ENCODE results near the gene PARD3B.
"Not testable (repeated sequence)": the region's sequence is repeated elsewhere in the genome, so short reads cannot be mapped to it uniquely, and the experiment has no call there.

PARD3B gene

DNA sequence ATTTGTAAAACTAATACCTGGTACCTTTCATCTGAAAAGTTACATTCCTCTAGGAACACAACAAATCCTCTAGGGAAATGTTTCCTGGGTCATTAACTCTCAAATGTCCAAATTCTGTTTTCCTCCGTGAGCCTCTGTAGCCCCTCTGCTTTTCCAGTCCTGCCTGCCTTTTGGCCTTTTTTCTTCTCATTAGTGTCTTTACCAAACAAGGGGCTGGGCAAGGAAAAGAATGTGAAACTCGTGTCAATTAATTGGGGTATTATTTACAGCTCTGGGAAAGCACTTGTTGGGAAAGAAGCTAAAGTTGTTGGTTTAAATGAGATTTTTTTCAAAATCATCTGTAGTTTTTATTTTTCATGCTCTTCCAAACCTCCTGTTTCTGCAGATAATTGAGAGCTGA is 938.9 kb downstream of the PARD3B start:
- FAIRE-seq = no peak

- FAIRE-seq = no peak
Measured at GRCh38 chr2:205484764-205485163, 939.5 kb downstream of the PARD3B start.

GRCh38 chr2:205493528-205493927 is 948.3 kb downstream of the PARD3B start:
- FAIRE-seq = not testable (repeated sequence)

GRCh38 chr2:205494537-205495235 is 949.4 kb downstream of the PARD3B start:
- no peak for FAIRE-seq

DNA sequence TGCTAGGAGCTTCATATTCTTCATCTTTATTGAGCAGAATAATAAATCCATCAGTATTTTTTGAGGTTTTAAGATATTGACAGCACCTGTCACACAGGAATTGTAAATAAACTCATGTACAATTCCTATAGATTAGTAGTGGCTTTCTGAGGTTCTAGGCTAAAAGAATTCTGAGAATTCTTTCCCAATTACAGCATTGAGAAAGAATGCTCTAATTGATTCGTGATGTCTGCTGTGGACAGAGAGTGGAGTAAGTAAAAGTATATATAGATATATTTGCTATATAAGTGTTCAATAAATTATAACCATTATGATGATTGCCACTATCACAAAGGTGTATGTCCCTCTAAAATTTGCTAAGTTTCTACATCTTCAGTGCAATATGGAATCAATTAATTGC is 950.5 kb downstream of the PARD3B start:
- no peak for FAIRE-seq

GRCh38 chr2:205496370-205496769 is 951.1 kb downstream of the PARD3B start:
- FAIRE-seq = no peak

DNA sequence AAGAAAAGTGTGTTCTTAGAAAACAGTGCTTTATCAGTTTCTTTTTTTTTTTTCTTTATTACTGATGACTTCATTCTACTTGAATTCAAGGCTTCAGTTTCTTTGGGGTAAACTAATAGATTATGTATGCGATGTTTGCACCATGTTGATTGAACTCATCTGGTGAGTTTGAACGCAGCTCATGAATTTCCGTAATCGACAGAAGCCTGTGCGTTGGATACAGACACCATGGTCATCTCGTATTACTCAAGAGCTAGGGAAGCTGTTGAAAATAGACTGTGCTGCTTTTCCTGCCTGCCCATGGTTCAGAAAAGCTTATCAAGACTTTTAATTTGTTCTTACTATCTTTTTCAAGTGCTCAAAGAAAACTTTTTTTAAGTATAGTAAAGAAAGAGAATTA is 951.5 kb downstream of the PARD3B start:
- FAIRE-seq = no peak

DNA sequence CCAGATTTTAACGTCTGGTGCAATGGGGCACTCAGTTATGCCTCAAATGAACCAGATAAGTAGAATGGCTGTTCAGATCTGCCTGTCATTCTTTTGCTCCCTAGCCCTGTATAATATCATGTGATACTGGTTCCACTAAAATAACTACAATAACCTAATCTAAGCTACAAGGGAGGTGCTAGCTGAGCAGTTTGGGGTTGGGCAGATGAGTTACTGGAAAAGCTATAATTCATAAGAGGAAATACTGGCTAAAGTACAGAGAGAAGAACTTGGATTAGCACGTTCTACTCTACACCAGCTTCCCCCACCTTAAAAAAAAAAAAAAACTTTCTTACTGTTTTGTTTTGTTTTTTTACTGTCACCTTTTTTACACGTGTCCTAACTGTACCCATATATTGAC is 953.7 kb downstream of the PARD3B start:
- FAIRE-seq = no peak

- no peak for FAIRE-seq
Measured at GRCh38 chr2:205500065-205500464, 954.8 kb downstream of the PARD3B start.

DNA sequence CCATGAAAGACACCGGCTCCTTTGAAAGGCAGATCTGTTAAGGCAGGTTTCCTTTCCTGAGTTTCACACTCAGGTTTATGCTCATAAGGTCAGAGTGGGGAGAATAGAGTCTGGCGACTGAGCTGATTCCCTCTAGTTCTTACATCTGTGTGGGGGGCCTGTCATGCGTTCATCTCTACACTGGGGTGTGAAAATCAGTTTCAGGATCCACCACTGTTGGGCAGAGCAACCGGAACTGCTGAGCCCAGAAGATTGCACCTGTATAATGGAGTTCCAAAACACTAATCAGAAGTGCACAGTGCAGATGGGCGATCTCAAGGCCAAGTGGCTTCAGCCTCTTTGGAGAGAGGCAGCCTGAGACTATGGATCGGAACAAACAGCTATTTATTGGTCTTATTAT is 955.7 kb downstream of the PARD3B start:
- no peak for FAIRE-seq

DNA sequence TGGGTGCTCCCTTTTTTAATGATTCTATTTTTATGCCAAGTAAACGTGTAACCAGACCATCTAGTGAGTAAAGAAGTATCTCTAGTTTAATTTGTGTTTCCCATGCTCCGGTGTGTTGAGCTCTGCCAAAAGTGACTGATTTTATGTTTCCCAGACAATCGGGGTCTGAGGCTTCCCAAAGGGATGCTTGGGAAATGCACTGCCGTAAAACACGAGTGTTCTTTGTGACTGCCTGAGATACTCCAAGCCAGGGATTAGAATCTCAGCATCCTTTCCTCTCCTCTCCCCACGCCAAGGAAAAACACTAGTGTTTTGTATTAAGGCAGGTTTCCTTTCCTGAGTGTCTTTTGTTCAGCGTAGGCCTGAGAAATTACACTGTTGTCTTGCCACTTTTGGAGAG is 956.6 kb downstream of the PARD3B start:
- no peak for FAIRE-seq

GRCh38 chr2:205505371-205505770 is 960.1 kb downstream of the PARD3B start:
- FAIRE-seq = no peak

DNA sequence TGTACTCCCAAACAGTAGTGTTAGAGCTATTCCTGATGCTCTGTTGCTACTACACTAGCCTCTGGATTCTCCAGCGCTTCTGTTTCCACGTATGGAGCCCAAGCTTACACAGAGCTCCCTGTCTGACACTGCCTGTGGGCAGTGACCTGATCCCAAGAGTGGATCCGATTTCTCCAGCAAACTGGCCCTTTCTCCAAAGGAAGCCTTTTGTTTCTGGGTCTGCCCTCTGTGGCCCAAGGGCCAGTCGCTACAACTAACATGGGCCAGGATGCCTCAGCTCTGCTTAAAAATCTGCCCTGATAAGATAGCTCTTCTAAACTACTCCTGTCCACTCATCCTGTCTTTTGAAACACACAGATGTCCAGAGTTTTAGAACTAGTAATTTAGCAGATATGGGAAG is 964.4 kb downstream of the PARD3B start:
- FAIRE-seq = no peak

GRCh38 chr2:205510345-205510744 is 965.1 kb downstream of the PARD3B start:
- FAIRE-seq = no peak

DNA sequence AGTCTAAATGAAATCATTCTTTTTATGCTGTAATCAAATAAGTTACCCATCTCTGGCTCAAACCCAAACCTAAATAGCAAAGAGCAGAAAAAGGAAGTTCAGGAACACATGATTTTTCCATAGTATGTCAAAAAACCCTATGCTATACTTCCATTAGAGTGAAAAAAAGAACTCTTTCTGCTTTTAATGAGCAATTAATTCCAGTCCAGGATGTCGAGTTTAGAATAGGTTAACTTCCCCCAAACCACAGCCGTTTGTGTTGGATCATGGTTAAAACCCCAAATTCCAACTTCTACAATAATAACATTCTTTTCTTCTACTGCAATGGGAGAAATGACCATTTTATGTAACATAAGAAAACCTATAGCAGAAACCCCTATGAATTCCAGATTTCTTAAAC is 965.9 kb downstream of the PARD3B start:
- FAIRE-seq = no peak

GRCh38 chr2:205511641-205512040 is 966.4 kb downstream of the PARD3B start:
- no peak for FAIRE-seq

GRCh38 chr2:205520311-205520710 is 975.0 kb downstream of the PARD3B start:
- FAIRE-seq = no peak

DNA sequence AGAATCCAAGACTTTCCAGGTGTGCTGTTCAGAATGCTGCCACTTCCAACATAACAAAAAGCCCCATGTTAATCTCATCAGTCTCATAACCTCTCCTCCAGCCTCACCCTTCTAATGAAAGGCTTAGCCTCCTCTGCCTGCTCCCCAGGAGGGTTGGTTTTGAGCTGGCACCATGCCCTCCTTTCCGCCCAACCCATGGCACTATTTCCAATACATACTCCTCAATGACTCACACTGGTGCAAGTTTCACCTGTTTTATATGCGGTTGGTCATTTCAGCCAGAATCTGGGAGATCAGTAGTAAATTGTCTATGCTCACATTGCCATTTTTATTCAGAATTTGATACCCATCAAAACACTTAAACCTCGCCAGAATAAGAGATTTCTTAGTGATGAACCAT is 979.4 kb downstream of the PARD3B start:
- no peak for FAIRE-seq

DNA sequence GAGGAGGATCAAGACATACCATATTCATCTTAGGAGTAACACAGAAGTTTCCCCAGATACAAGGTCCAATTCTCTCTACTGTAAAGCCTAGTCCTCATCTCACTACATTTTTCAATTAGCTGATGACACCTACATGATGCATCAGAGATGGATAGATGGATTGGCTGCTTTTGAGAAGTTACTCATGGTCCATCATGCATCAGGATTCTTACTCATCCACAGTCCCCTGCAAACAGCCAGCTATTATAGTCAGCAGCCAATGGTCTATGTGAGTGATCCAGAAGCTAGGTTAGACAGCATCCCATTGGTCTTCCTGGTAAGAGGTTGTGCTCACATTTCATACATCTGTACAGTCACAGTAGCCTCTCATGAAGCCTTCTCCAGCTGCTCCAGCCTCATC is 982.5 kb downstream of the PARD3B start:
- FAIRE-seq = no peak

GRCh38 chr2:205531072-205531471 is 985.8 kb downstream of the PARD3B start:
- FAIRE-seq = no peak

- no peak for FAIRE-seq
Measured at GRCh38 chr2:205531489-205532148, 986.3 kb downstream of the PARD3B start.

GRCh38 chr2:205535001-205535400 is 989.7 kb downstream of the PARD3B start:
- FAIRE-seq = no peak

DNA sequence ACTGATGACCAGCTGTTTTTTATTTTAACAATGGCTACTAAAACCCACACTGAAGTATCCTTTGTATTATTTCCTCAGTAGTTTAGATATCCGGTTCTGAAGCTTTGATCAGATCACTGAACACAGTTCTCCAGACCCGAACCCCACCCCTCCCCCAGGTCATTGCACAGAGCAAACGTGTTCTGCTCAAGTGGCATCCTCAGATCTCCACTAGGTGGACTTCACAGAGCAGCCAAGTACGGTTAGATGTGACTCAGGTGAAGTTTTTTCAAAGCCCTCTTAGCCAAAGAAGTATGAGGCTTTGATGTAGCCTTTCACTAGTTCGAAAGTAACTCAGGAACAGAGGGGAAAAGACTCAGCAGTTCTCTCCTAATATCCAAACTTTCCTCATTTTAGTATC is 994.3 kb downstream of the PARD3B start:
- no peak for FAIRE-seq

DNA sequence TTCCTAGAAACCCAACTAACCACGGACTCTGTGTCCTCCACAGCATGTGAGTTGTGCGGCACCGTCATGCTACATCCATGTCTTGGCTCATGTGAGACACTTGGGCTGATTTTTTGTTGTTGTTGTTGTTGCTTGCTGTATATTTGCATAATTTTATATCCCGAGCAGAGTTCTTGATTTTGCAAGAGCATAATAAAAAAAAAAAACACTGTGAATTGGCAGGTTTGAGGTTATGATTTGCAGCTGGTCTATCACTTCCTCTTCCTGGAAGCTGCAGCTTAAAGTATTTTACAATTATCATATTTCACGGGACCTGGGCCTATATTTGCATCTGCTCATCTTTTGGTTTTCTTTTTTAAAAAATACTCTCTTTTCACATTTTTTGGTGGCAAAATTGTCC is 994.8 kb downstream of the PARD3B start:
- no peak for FAIRE-seq

Data from endometrium (tissue), 2 donors.